ENCODE data around the gene RAPGEFL1.
"Not testable (repeated sequence)": the region's sequence is repeated elsewhere in the genome, so short reads cannot be mapped to it uniquely, and the experiment has no call there.

The RAPGEFL1 gene

DNA sequence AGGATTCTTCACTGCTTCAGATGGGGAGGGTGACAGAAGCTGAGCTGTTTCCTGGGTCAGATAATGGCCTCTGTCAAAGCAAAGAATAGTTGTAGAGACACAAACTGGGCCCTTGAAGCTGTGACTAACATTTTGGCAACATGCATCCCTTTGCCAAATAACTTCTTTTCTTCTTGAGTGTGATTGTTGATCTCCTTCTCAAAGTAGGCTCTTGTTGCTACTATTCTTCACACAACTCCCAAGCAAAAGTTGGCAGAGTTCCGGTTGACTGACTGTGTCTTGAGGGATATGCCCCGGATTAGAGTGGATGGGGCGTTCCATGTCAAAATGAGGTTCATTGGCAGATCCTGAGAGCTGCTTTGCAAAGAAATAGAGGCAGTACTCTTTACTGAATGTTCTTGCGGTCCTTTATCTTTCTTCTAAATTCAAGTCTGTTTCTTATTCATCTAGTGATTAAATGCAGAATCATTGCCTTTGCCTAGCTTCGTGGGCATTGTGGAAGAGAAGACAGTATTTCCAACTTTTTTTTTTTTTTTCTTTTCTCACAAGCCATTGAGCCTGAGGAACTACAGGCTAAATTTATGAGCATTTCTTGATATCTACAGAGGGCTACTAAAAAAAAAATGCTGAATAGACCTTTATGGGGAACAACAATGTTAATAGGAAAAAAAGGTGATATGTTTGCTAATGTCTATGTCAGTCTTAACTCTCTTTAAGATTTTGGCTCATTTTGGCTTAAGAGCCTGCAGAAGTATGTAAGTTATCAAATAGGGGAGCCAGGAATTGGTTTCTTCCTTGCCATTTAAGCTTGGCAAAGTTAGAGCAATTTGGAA is 47.7 kb downstream of the RAPGEFL1 start:
- H3K9me2 ChIP-seq (replicated peaks; ENCODE audit: control insufficient read depth, low read length), result no peaks in the 10 kb centered on the region
- no peak overlapping the region for H3K27ac ChIP-seq (ENCODE audit: low read depth, low read length)
- H3K4me1 ChIP-seq (ENCODE audit: control insufficient read depth, low read length), result peaks cover 4% of the 10 kb centered on the region
- no peak overlapping the region for H3K4me3 ChIP-seq (ENCODE audit: low read length)
- no peak for TF ChIP-seq EZH2phosphoT487 (IDR thresholded peaks at IDR 0.05; ENCODE audit: borderline replicate concordance, low read length)
- TF ChIP-seq, protein P1, sequence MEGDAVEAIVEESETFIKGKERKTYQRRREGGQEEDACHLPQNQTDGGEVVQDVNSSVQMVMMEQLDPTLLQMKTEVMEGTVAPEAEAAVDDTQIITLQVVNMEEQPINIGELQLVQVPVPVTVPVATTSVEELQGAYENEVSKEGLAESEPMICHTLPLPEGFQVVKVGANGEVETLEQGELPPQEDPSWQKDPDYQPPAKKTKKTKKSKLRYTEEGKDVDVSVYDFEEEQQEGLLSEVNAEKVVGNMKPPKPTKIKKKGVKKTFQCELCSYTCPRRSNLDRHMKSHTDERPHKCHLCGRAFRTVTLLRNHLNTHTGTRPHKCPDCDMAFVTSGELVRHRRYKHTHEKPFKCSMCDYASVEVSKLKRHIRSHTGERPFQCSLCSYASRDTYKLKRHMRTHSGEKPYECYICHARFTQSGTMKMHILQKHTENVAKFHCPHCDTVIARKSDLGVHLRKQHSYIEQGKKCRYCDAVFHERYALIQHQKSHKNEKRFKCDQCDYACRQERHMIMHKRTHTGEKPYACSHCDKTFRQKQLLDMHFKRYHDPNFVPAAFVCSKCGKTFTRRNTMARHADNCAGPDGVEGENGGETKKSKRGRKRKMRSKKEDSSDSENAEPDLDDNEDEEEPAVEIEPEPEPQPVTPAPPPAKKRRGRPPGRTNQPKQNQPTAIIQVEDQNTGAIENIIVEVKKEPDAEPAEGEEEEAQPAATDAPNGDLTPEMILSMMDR (IDR thresholded peaks at IDR 0.05; ENCODE audit: low read depth, low read length, poor library complexity, severe bottlenecking), result no peak
- peaks cover 4% of the 10 kb centered on the region; the same call in 1 of the 2 replicates for H3K36me3 ChIP-seq (ENCODE audit: control insufficient read depth, low read length)
- no peak overlapping the region for H3K4me2 ChIP-seq (ENCODE audit: low read length)
- peaks cover 50% of the 10 kb centered on the region for H3K79me2 ChIP-seq (ENCODE audit: control insufficient read depth, low read length)
- no peaks in the 10 kb centered on the region for H4K20me1 ChIP-seq (ENCODE audit: control insufficient read depth, insufficient read depth, low read depth, low read length)
- no peaks in the 10 kb centered on the region for H3K27me3 ChIP-seq (ENCODE audit: control insufficient read depth, low read length)
- H3F3A ChIP-seq (ENCODE audit: control insufficient read depth, insufficient read depth), result no peaks in the 10 kb centered on the region
- no peaks in the 10 kb centered on the region for H3K9me3 ChIP-seq (ENCODE audit: control insufficient read depth, insufficient read depth, low read length)

GRCh38 chr17:40229146-40229545 is 51.9 kb downstream of the RAPGEFL1 start:
- peaks cover 14% of the 10 kb centered on the region for H3K36me3 ChIP-seq (ENCODE audit: control insufficient read depth, low read length)
- H3K9me2 ChIP-seq (replicated peaks; ENCODE audit: control insufficient read depth, low read length); H3F3A ChIP-seq (ENCODE audit: control insufficient read depth, insufficient read depth); H3K27ac ChIP-seq (ENCODE audit: low read depth, low read length); H3K4me1 ChIP-seq (ENCODE audit: control insufficient read depth, low read length); H3K4me3 ChIP-seq (ENCODE audit: low read length); H3K4me2 ChIP-seq (ENCODE audit: low read length); H4K20me1 ChIP-seq (ENCODE audit: control insufficient read depth, insufficient read depth, low read depth, low read length); H3K9me3 ChIP-seq (ENCODE audit: control insufficient read depth, insufficient read depth, low read length); H3K27me3 ChIP-seq (ENCODE audit: control insufficient read depth, low read length): not testable (repeated sequence)
- H3K79me2 ChIP-seq (ENCODE audit: control insufficient read depth, low read length), result peaks cover 34% of the 10 kb centered on the region

GRCh38 chr17:40230670-40231069 is 53.4 kb downstream of the RAPGEFL1 start:
- Histone ChIP-seq H4K20me1 (ENCODE audit: control insufficient read depth, insufficient read depth, low read depth, low read length) (no peaks in the 10 kb centered on the region), H3K27me3 (ENCODE audit: control insufficient read depth, low read length) (no peaks in the 10 kb centered on the region), H3F3A (ENCODE audit: control insufficient read depth, insufficient read depth) (no peaks in the 10 kb centered on the region), H3K27ac (ENCODE audit: low read depth, low read length) (no peak overlapping the region), H3K9me3 (ENCODE audit: control insufficient read depth, insufficient read depth, low read length) (no peaks in the 10 kb centered on the region), H3K9me2 (replicated peaks; ENCODE audit: control insufficient read depth, low read length) (no peaks in the 10 kb centered on the region), H3K4me2 (ENCODE audit: low read length) (no peak overlapping the region), H3K4me1 (ENCODE audit: control insufficient read depth, low read length) (no peaks in the 10 kb centered on the region), H3K79me2 (ENCODE audit: control insufficient read depth, low read length) (peaks cover 20% of the 10 kb centered on the region), H3K36me3 (ENCODE audit: control insufficient read depth, low read length) (peaks cover 10% of the 10 kb centered on the region), H3K4me3 (ENCODE audit: low read length) (no peak overlapping the region)
- TF ChIP-seq, protein P1 (IDR thresholded peaks at IDR 0.05; ENCODE audit: low read depth, low read length, poor library complexity, severe bottlenecking), result no peak
- TF ChIP-seq EZH2phosphoT487 (IDR thresholded peaks at IDR 0.05; ENCODE audit: borderline replicate concordance, low read length), result no peak

DNA sequence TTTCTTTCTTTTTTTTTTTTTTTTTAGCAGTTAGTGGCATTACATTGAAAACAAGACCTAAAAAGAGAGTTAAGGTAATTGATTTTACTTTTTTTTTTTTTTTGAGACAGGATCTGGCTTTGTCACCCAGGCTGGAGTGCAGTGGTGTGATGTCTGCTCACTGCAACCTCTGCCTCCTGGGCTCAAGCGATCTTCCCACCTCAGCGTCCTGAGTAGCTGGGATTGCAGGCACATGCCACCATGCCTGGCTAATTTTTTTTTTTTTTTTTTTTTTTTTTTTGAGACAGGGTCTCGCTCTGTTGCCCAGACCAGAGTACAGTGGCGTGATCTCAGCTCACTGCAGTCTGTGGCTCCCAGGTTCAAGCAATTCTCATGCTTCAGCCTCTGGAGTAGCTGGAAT is 54.7 kb downstream of the RAPGEFL1 start:
- not testable (repeated sequence) for H3K4me1 ChIP-seq (ENCODE audit: control insufficient read depth, low read length); H3K9me2 ChIP-seq (replicated peaks; ENCODE audit: control insufficient read depth, low read length); H3K27ac ChIP-seq (ENCODE audit: low read depth, low read length); H3K4me3 ChIP-seq (ENCODE audit: low read length); H3F3A ChIP-seq (ENCODE audit: control insufficient read depth, insufficient read depth); H4K20me1 ChIP-seq (ENCODE audit: control insufficient read depth, insufficient read depth, low read depth, low read length); H3K9me3 ChIP-seq (ENCODE audit: control insufficient read depth, insufficient read depth, low read length); H3K4me2 ChIP-seq (ENCODE audit: low read length); H3K27me3 ChIP-seq (ENCODE audit: control insufficient read depth, low read length); H3K36me3 ChIP-seq (ENCODE audit: control insufficient read depth, low read length)
- peaks cover 15% of the 10 kb centered on the region for H3K79me2 ChIP-seq (ENCODE audit: control insufficient read depth, low read length)
